NCI-H2171 treated with DMSO at 0.1 percent for 48 hours (cell line): ENCODE data around the gene KDM1B.

Experiments used
- DNase-seq: peaks from one replicate; lab custom pipeline; 2025; lab: John Stamatoyannopoulos, UW

The KDM1B gene

DNA sequence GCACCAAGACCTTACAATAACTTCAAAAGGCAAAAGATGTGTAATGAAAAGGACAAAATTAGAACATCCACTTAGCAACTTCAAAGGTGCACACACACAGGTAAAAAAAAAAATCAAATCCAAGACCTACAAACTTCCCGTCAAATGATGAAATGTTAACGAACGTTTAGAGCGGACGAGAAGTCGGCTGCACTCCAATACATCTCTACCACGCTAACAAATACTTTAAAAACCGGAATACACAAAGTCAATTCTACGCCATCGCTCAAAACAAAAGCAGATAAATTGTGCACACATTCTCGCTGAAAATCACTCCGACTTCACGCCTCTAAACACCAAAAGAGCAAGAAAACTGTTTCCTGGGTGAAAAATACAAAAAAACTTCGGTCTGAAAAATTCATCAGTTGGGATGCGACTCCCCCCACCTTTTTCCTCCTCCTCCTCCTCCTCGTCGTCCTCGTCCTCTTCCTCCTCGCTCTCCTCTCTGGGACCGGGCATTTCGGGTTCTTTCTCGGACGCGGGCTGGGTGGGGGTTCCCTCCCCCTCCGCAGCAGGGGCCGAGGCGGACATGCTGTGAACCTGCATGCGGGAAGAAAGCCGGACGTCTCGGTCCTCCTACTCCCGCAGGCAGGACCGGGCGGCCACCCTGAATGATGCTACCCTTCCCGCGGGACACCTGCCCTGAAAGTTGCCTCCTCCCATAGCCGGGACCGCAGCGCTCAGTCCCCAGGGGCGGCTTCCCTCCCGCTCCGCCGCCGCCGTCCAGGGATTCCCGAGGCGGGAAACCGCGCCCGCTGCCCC, 108.4 kb downstream of the KDM1B start:
- peak; percentile 49 for DNase-seq

DNA sequence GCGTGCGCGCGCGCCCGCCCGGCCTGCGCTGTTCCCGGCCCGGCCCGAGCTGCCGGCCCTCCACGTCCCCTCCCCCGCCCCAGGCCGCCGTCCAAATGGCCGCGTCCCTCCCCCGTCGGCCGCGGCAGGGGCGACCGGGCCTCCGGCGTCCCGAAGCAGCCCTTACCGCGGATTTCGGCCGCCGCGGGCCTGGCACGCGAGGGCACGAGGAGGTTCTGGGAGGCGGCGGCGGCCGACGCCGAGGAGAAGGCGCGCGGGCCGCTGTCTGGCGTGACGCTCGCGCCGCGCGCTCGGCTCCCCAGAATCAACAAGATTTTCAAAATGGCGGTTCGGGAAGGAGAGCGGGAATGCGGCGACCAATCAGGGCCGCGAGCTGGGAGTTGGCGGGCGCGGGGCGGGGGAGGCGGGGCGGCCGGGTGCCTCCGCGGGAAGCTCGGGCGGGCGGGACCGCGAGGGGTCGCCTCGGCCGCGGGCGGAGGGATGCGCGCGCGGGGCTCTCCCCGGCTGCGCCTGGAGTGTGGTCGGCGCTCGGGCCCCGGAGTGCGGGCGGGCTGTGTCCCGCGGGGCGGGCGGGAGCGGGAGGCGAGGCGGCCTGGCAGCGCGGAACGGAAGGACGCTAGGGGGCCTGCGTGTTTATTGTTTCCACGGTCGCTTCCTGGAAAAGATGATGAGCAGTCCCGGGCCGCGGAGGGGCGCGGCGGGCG, 109.1 kb downstream of the KDM1B start, which contains the start of gene DEK:
TSS of gene DEK (minus strand) at position 312 of the 704 bp plus-strand sequence. CDS start 543 bp downstream, outside the sequence.
- peak; percentile 94 for DNase-seq

DNA sequence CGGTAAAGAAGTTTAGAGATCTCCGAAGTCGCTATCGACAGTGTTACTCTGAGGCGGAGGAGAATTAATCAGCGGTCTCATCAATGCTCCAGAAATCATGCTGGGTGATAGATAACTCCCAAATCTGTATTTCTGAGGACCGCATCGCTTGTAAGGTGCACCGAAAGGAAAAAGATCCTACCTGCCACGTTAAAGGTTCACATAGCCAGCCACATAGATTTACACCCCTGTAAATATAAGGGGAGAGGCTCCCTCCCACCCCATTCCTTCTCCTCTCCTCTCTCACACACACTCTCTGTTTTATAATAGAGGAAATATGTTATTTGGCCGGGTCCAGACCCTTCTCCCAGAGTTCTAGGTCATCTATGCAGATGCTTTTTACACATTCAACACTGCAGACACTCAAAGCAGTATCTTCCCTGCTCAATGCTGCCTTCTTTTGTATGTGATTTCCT, 109.7 kb downstream of the KDM1B start:
- DNase-seq = no peak

DNA sequence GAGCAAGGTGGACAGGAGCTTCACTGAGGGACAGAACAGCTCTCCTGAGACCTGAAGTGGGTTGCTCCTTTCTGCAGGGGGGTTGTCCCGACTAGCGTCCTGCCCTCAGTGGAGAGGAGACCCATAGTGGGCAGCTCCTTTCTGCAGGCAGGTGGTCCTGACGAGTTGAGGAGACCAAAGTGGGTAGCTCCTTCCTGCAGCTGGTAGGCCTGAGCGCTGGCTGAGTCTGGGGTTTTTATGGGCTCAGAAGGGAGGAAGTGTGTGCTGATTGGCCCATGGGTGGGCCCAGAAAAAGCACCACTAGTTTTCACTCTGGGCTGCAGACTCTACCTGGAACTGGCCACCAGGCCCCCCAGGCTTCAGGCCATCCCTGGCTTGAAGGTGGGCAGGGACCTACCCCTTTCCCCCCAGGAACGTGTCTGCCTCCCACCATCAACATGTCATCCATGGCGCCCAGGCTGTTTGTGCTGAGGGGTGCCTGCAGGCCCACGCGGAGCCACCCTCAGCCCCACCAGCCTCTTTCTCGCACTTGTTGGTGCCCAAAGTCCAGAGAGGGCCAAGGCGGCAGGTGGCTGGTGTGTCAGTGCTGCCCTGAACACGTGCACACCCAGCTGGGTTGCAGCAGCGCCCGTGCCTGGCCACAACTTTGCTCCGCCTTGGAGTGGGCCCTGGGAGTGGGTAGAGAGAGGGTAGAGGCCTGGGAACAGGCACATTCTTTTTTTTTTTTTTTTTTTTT, 110.7 kb downstream of the KDM1B start:
- no peak for DNase-seq

DNA sequence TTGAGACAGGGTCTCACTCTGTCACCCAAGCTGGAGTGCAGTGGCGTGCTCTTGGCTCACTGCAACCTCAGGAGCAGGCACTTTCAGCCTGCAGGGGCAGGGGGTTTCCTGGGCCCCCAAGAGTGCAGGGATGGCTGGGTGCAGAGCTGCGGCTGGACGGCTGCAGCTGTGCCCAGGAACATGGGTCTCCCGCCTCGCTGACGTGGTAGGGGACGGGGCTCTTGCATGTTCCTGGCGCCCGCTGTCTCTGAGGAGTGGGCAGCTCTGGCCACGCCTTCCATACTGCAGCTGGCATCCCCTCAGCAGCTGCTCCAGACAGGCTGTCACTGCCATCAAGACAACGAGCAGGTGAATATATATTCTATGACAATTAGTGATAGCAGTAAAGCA, 111.3 kb downstream of the KDM1B start:
- DNase-seq = no peak

DNA sequence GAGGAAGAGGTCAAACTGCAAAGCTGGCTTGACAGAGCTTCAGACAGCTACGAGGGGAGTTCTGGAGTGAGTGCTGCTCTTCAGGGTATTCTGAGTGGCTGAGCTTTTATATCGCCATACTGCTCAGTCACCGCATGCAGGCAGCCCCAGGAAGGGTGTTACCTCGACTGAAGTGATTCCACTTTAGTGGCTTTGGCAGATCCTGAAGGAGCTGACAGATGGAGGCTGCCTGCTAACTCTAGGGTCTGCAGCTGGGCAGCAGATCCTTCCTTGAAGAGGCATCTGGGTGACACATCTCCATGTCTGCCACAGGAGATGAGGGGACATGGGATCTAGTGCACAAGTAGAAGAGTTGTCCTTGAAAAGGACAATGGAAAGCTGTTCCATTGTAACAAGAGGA, 112.8 kb downstream of the KDM1B start:
- DNase-seq = peak; percentile 65

DNA sequence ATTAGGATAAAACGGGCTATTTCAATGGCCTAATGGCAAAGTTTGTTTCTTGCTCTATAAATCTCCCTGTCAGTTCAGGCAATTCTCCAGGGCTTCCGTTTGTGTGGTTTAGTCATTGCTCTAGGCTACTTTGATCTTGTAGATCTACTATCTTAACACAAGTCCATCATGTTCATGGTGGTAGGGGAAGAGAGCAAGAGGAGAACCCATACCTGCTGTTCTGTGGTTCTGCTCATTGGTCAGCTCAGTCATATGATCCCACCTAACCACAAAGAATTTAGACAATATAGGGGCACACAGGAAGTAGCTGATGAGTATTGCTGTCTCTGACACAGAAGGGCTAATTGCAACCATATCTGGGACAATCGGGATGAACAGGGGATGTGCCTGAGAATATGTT, 114.0 kb downstream of the KDM1B start:
- DNase-seq = no peak

DNA sequence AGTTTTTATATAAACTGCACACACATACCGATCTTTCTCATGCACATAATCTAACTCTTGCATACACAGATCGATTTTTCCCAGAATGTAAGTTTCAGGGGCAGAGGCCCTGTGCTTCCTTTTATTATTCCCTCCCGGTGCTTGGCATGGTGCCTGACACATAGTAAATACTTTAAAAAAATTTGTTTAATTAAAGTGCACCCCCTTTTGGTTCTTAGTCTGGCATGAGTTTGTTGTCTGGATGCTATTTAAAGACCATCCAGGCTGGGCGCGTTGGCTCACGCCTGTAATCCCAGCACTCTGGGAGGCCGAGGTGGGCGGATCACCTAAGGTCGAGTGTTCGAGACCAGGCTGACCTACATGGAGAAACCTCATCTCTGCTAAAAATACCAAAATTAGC, 114.5 kb downstream of the KDM1B start:
- no peak for DNase-seq

DNA sequence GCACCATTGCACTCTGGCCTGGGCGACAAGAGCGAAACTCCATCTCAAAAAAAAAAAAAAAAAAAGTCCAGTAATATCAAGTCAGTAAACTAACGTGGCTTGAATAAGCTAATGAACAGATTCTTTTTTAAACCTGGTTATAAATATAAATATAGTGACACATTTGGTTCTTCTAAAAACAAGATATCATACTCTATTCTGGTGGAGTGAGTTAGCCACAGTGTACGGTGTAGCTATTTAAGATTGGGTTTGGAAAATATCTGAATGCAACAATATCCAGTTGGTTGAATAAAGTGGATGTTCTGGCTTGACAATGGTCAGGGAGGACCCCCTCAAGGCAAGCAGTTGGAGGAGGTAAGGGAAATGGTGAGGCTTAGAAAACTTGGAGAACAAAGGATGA, 115.0 kb downstream of the KDM1B start:
- no peak for DNase-seq
